ENCODE data around the gene SNTG2. TPM values are rescaled to one million over a fixed set of nuclear protein-coding genes. Genes with fewer than 3 reads are reported as not detected.
A peak's percentile ranks its signal among the peaks of the same experiment; 100 is the strongest.

The SNTG2 gene
- total RNA-seq, 1 experiment from 2014 or later = not detected

DNA sequence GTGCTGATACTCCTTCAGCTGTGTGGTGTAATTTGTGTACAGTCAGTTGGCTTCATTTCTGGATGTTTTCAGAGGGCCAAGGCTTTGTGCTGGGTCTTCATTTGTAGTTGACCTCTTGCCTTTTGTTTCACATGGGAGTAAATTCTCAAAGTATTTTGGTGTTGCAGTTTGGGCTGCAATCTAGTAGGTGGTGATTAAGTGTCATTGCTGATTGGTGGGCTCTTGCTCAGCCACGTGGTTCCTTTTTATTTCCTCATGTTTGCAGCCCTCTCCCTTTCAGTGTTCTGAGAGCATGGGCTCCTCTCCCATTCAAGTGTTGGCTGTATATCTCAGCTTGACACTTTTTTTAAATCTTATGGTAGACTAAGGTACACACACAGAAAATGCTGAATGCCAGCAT is 96.8 kb downstream of the SNTG2 start:
- DNase-seq (ENCODE audit: low spot score) = no peak

DNA sequence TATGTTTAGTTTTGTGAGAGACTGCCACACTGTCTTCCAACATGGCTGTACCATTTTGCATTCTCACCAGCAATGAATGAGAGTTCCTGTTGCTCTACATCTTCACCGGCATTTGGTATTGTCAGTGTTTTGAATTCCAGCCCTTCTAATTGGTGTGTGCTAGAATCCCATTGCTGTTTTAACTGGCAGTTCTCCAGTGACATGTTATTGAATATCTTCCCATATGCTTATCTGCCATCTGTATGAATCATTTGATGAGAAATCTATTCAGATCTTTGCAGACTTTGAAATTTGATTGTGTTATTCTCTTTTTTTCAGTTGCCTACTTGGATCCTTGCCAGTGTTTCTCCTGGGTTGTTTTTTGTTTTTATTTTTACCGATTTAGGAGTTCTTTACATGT is 99.0 kb downstream of the SNTG2 start:
- DNase-seq (ENCODE audit: low spot score) = no peak

- DNase-seq (ENCODE audit: low spot score) = peak; percentile 10
These were observed 100.4 kb downstream of the SNTG2 start for GRCh38 chr2:1051075-1051474.

- DNase-seq (ENCODE audit: low spot score) = no peak
These were observed 102.1 kb downstream of the SNTG2 start for GRCh38 chr2:1052771-1053191.

- no peak for DNase-seq (ENCODE audit: low spot score)
These were observed 103.1 kb downstream of the SNTG2 start for GRCh38 chr2:1053786-1054185.

GRCh38 chr2:1054399-1054798 is 103.8 kb downstream of the SNTG2 start:
- DNase-seq (ENCODE audit: low spot score) = no peak

GRCh38 chr2:1055014-1055595 is 104.5 kb downstream of the SNTG2 start:
- DNase-seq (ENCODE audit: low spot score) = no peak

- no peak for DNase-seq (ENCODE audit: low spot score)
These were observed 109.7 kb downstream of the SNTG2 start for GRCh38 chr2:1060372-1060771.

DNA sequence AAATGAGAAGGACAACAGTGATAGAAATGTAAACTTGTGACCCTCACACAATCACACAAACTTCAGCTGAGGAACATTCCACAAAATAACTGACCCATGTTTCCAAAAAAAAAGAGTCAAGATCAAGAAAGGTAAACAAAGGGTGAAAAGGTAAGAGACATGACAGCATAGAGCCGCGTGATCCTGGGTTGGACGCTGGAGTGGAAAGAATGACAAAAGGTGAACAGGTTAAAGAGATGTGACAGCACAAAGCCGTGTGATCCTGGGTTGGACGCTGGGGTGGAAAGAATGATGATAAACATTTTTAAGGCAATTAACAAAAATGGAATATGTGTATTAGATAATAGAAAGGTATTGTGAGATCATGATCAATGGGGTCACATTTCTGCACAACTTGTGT is 110.3 kb downstream of the SNTG2 start:
- DNase-seq (ENCODE audit: low spot score) = no peak

DNA sequence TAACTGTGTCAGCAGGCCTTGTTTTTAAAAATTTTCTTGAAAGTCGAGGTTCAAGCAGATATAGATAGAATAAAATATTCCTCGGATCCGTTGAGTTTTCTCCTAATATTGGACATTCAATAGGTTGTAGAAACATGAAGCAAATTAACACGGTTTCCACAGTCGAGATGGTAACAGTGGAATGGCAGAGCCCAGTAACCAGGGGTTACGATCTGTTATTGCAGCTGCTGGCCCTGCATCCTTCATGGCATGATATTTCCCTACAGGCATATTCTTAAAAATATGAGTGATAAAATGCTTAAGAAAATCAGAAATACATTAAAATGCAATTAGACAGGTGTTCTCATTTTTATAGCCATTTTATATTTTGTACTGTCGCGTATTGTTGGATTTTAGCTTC is 117.6 kb downstream of the SNTG2 start:
- no peak for DNase-seq (ENCODE audit: low spot score)

DNA sequence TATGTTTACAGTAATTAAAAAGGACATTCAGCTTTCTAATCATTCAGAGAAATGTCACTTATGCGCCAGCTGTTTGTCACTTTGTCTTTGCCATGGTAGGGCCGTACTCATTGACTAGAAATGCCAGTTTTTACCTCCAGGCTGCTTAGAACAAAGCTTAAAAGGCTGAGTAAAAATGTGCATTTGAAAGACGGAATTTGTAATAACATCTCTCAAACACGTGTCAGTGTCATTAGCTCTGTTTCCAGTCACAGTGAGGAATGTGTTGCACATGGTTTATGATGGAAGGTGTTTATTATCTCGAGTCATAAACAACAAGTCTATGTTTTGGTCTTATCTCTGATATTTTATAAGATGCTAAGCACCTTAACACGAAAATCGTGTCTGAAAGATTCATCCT is 118.2 kb downstream of the SNTG2 start:
- DNase-seq (ENCODE audit: low spot score) = no peak

GRCh38 chr2:1069847-1070246 is 119.2 kb downstream of the SNTG2 start:
- no peak for DNase-seq (ENCODE audit: low spot score)

GRCh38 chr2:1070601-1071000 is 120.0 kb downstream of the SNTG2 start:
- no peak for DNase-seq (ENCODE audit: low spot score)

DNA sequence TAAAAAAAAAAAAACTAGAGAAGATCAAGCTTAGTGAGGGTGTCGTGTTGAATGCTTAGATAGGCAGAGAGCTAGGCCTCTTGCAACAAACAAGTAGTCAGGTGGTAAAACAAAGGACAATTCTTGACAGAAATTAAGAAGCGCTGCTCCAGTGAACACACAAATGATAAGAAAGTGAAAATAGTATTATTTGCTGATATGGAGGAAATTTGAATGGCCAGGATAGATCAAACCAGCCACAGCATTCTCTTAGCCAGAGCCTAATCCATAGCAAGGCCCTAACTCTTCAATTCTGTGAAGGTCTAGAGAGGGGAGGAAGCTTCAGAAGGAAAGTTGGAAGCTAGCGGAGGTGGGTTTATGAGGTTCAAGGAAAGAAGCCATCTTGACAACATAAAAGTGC is 121.0 kb downstream of the SNTG2 start:
- DNase-seq (ENCODE audit: low spot score) = no peak

GRCh38 chr2:1072250-1072649 is 121.6 kb downstream of the SNTG2 start:
- no peak for DNase-seq (ENCODE audit: low spot score)

- no peak for DNase-seq (ENCODE audit: low spot score)
These were observed 127.3 kb downstream of the SNTG2 start for GRCh38 chr2:1077911-1078310.

- no peak for DNase-seq (ENCODE audit: low spot score)
These were observed 127.7 kb downstream of the SNTG2 start for GRCh38 chr2:1078326-1078725.

DNA sequence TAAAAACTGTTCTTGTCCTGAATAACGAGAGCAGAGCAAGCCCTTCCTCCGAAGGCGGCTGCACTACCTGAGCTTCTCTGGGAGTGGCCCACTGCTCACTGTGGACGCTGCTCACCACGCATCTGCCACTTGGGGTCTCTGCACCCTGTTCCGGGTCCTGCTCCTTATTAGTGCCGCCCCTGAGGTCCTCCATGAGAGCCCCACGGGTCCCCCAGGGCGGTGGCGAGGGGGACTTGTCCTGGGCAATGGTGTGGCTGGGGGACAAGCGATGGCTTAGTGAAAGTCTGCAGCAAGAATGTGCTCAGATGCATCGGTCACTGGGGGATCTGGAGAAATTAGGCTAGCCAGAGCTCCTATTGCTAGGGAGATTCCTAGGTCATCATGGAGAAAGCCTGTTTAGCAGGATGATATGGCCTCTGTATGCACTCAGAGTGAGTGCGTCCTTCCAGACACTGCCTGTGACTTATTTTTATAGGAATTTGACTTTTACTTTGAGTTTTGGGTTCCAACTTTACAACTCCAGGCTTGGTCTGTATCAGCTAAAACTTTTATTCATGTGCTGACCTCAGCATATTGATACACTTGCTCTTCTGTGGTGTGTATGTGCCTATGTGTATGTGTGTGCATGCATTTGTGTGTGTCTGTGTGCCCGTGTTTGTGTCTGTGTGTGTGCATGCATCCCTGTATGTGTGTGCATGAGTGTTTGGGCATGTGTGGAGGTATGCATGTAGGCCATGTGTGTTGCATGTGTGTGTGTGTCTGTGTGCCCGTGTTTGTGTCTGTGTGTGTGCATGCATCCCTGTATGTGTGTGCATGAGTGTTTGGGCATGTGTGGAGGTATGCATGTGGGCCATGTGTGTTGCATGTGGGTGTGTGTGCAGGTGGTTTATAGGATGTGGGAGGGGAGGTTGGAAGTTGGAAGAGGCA is 129.5 kb downstream of the SNTG2 start:
- no peak for DNase-seq (ENCODE audit: low spot score)

DNA sequence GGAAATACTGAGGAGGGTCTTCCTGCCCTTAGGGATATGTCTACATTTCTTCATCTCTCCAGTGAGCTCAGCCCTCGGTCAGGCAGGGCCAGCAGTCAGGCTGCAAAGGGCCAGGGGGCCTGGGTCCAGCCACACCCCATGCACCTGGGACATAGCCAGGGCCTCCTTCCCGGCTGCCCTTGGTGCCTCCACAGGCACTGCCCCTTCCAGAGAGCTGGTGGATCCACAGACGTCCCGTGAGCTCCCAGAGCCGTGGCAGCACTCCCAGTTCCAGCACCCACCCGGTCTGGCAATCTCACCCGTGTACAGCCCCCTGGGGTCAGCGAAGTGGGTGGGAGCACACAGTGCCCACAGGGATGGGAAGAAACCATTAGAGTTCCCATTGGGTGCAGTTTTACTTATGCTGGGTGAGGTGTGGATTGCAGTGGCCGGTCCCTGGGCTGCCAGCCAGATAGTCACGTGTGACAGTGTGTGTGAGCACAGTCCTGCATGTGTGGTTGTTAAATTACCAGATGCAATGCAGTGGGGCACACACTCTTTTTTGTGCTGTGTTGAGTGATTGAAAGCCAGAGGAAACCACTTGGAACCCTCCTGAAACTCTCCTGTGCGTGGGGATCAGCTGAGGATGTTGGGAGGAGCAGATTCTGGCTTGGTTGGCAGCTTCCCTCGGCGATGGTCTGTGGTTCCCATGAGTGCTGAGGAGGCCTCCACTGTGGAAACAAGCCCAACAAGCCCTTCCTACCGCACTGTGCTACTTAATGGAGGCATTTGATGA is 131.0 kb downstream of the SNTG2 start:
- DNase-seq (ENCODE audit: low spot score) = no peak

- no peak for DNase-seq (ENCODE audit: low spot score)
These were observed 132.0 kb downstream of the SNTG2 start for GRCh38 chr2:1082456-1083205.

GRCh38 chr2:1088192-1088860 is 137.7 kb downstream of the SNTG2 start:
- DNase-seq (ENCODE audit: low spot score) = no peak
